ENCODE data around the gene CIDEC.
"Not testable (repeated sequence)": the region's sequence is repeated elsewhere in the genome, so short reads cannot be mapped to it uniquely, and the experiment has no call there.

GRCh38 chr3:9876255-9876654 lies 3.8 kb downstream of the CIDEC start:
- TF ChIP-seq CTCF, POLR2A (IDR thresholded peaks at IDR 0.05): not testable (repeated sequence)
